K562 (cell line): Measurements from ENCODE around the gene STUB1. TPM values are rescaled to one million over a fixed set of nuclear protein-coding genes. Genes with fewer than 3 reads are reported as not detected.

Experiments
- E4F1 ChIP-seq: fragments of 250-450 bp; sonication (Bioruptor Pico); IDR thresholded peaks from 2 replicates; pipeline ENCODE4 v1.5.0; 2021; ENCODE audit warnings: mild to moderate bottlenecking, borderline replicate concordance
- ELF1 ChIP-seq: fragments of 200-800 bp; sonication (Bioruptor generic); IDR thresholded peaks from 2 replicates; pipeline ENCODE4 v1.6.1; 2016; ENCODE audit warnings: missing genetic modification characterization, missing compliant biosample characterization
- HDGF ChIP-seq: fragments of 450-650 bp; IDR thresholded peaks from 2 replicates; pipeline ENCODE4 v1.6.1; 2016
- MTA1 ChIP-seq: fragments of 450-650 bp; IDR thresholded peaks from 2 replicates; pipeline ENCODE4 v1.6.1; 2017; ENCODE audit warnings: borderline replicate concordance
- PHTF2 ChIP-seq: fragments of 250-450 bp; sonication (Bioruptor Pico); IDR thresholded peaks from 2 replicates; pipeline ENCODE4 v1.5.0; 2021; ENCODE audit warnings: mild to moderate bottlenecking
- PRMT5 ChIP-seq: sonication (generic); formaldehyde crosslinking; IDR thresholded peaks from 2 replicates; pipeline ENCODE4 v1.5.0; 2020; ENCODE audit warnings: missing genetic modification reagents
- RAD21 ChIP-seq, 2 experiments: fragments of 250-450 bp in 1 of 2; fragments of 450-650 bp in 1 of 2; sonication (Bioruptor Pico) in 1 of 2; formaldehyde crosslinking in 1 of 2; IDR thresholded peaks in 1 of 2; conservative IDR thresholded peaks in 1 of 2; 2 replicates each; pipeline versions ENCODE4 v1.4.0 to v1.8.0; 2020 to 2022; ENCODE audit warnings: mild to moderate bottlenecking in 2 of 2, moderate library complexity in 1 of 2
- ZBTB1 ChIP-seq: sonication (generic); formaldehyde crosslinking; IDR thresholded peaks from 2 replicates; pipeline ENCODE4 v1.8.1; 2023; ENCODE audit warnings: missing genetic modification reagents, low read depth, mild to moderate bottlenecking, borderline replicate concordance
- ZBTB40 ChIP-seq, 2 experiments: fragments of 450-650 bp in 1 of 2; sonication (generic) in 1 of 2; formaldehyde crosslinking in 1 of 2; IDR thresholded peaks; 2 replicates each; pipeline versions ENCODE4 v1.7.1 to v1.9.0; 2016 to 2022; ENCODE audit warnings: inconsistent platforms in 1 of 2, mild to moderate bottlenecking in 1 of 2, missing genetic modification reagents in 1 of 2
- ZNF740 ChIP-seq, 3 experiments: fragments of 200-800 bp in 1 of 3; sonication (Bioruptor generic) in 1 of 3; sonication (generic) in 1 of 3; formaldehyde crosslinking in 1 of 3; IDR thresholded peaks; 2 replicates each; pipeline versions ENCODE4 v1.6.1 to v1.8.0; 2016 to 2022; ENCODE audit warnings: mild to moderate bottlenecking in 2 of 3, missing compliant biosample characterization in 2 of 3, missing genetic modification characterization in 2 of 3, missing genetic modification reagents in 1 of 3
- polyA plus RNA-seq, 8 experiments: library from polyadenylated mRNA; depleted of rRNA in 4 of 8; stranded (reverse) in 5 of 8; unstranded in 3 of 8; fragments of >200 nt; fragmentation: Nextera tagmentation in 2 of 8; fragmentation: Illumina TruSeq in 1 of 8; extraction: Ambion mirVana in 2 of 8; extraction: Trizol in 1 of 8; gene quantifications; 2 replicates each; pipeline versions ENCODE4 v1.2.1 to v1.2.3, GENCODE V29; 2011 to 2014; ENCODE audit warnings: inconsistent platforms in 1 of 8, missing spikeins in 1 of 8
- total RNA-seq, 7 experiments: library from RNA; depleted of rRNA in 6 of 7; stranded (reverse); fragments of >200 nt in 6 of 7; fragmentation: Illumina TruSeq in 2 of 7; extraction: Trizol in 2 of 7; gene quantifications; 2 replicates each; pipeline versions ENCODE4 v1.2.1 to v1.2.3, GENCODE V29; 2011 to 2021; ENCODE audit warnings: low replicate concordance in 1 of 7

STUB1 gene
- total and polyA plus RNA-seq, 9 of the 15 experiments (the other 6 are each of a cell fraction or from before 2014, with no cell fraction given), result 10.6 to 251 (median 152) TPM

GRCh38 chr16:642189-643049 is 37.8 kb upstream of the STUB1 start (continued):
- TF ChIP-seq E4F1 (CRISPR knock-in tag), result no peak
- TF ChIP-seq ZNF740 (CRISPR knock-in tag; IDR thresholded peaks at IDR 0.05), result peak; percentile 83
- TF ChIP-seq ZNF740 (tag; IDR thresholded peaks at IDR 0.05), result peak in 1 of 2 experiments; percentile 70; a peak in 2 of 4 replicates
- TF ChIP-seq ELF1 (tag), result peak; percentile 74
- no peak; a peak in 1 of 4 replicates for TF ChIP-seq RAD21 (CRISPR knock-in tag; conservative IDR thresholded peaks at IDR 0.05 in 1 of 2, IDR thresholded peaks at IDR 0.05 in 1 of 2)
- no peak for TF ChIP-seq PHTF2 (CRISPR knock-in tag)
- TF ChIP-seq MTA1, result no peak
- TF ChIP-seq PRMT5, result 0 out of 2 replicates have a peak, but pooled peaks have one; percentile 68
- TF ChIP-seq HDGF, result no peak
- 0 out of 2 replicates have a peak, but pooled peaks have one; percentile 44 for TF ChIP-seq ZBTB40 (IDR thresholded peaks at IDR 0.05)
- no peak for TF ChIP-seq ZBTB40 (CRISPR knock-in tag; IDR thresholded peaks at IDR 0.05)
- TF ChIP-seq ZBTB1 (CRISPR knock-in tag), result peak; percentile 11; the same call in 1 of the 2 replicates
